Endothelial cell of umbilical vein (primary cell): Measurements from ENCODE around the gene ZG16. TPM values are rescaled to one million over a fixed set of nuclear protein-coding genes. Genes with fewer than 3 reads are reported as not detected.

Experiments
- BruUV-seq: library from RNA; stranded (reverse); fragments of 400-500 nt; replicated peaks from 2 replicates; lab custom pipeline; 2021; lab: Mats Ljungman, UMichigan
- CTCF ChIA-PET: fragments of 300-600, 350-600 bp; sonication (Branson Sonifier 250); formaldehyde crosslinking; loops from one replicate; lab custom pipeline; 2021; ENCODE audit warnings: antibody characterized with exemption, inconsistent platforms; lab: Charles Lee
- POLR2A ChIA-PET: fragments of 300-600, 350-600 bp; sonication (Branson Sonifier 250); formaldehyde crosslinking; loops from one replicate; lab custom pipeline; 2021; ENCODE audit warnings: antibody characterized with exemption, inconsistent platforms; lab: Charles Lee
- DNase-seq: peaks from one replicate; pipeline ENCODE4 v3.0.0-alpha.2; 2011; ENCODE audit warnings: low read depth, low spot score
- FAIRE-seq: peaks from 2 replicates; lab custom pipeline; 2011; peaks lifted over from hg19 to GRCh38; lab: Jason Lieb, UNC
- H2AFZ ChIP-seq: 2 replicates; pipeline ENCODE4 v1.6.0; 2012; ENCODE audit warnings: low read depth, low read length, control low read depth, inconsistent platforms
- H3K27ac ChIP-seq: 2 replicates; pipeline ENCODE4 v1.5.1; 2011; ENCODE audit warnings: low read depth, mild to moderate bottlenecking, control low read depth, low read length, moderate library complexity; ENCODE audit not compliant: insufficient read depth
- H3K27me3 ChIP-seq, 2 experiments: 2 replicates each; pipeline versions ENCODE4 v1.6.0 to v1.6.1; 2011; ENCODE audit warnings: low read length in 2 of 2, mixed read lengths in 1 of 2; ENCODE audit not compliant: control insufficient read depth in 2 of 2, insufficient read depth in 2 of 2
- H3K36me3 ChIP-seq, 2 experiments: 2 replicates in 1 of 2; 3 replicates in 1 of 2; pipeline ENCODE4 v1.5.1; 2011; ENCODE audit warnings: low read length in 2 of 2, mild to moderate bottlenecking in 1 of 2, moderate library complexity in 1 of 2; ENCODE audit not compliant: control insufficient read depth in 2 of 2, insufficient read depth in 2 of 2; ENCODE audit errors: extremely low read depth in 1 of 2
- H3K4me1 ChIP-seq: 3 replicates; pipeline ENCODE4 v1.5.1; 2011; ENCODE audit warnings: mild to moderate bottlenecking, low read length; ENCODE audit not compliant: control insufficient read depth, insufficient read depth; ENCODE audit errors: extremely low read depth
- H3K4me2 ChIP-seq: 2 replicates; pipeline ENCODE4 v1.6.1; 2011; ENCODE audit warnings: low read length, control low read depth, mixed read lengths; ENCODE audit not compliant: insufficient read depth
- H3K4me3 ChIP-seq, 3 experiments: fragments of 200-600 bp in 1 of 3; sonication (generic), shearing (Covaris generic) in 1 of 3; replicated peaks in 1 of 3; 2 replicates each; pipeline ENCODE4 v1.5.1; 2011 to 2016; ENCODE audit warnings: control low read depth in 3 of 3, low read length in 3 of 3, mild to moderate bottlenecking in 2 of 3, inconsistent platforms in 1 of 3, low read depth in 1 of 3, moderate library complexity in 1 of 3; ENCODE audit not compliant: insufficient read depth in 1 of 3
- H3K79me2 ChIP-seq: 2 replicates; pipeline ENCODE4 v1.6.0; 2012; ENCODE audit warnings: low read length, inconsistent platforms; ENCODE audit not compliant: control insufficient read depth, insufficient read depth
- H3K9ac ChIP-seq: replicated peaks from 2 replicates; pipeline ENCODE3; 2011; ENCODE audit warnings: low read length, control low read depth; ENCODE audit not compliant: insufficient read depth; ENCODE audit errors: extremely low read depth
- H3K9me1 ChIP-seq: replicated peaks from 3 replicates; pipeline ENCODE4 v1.6.0; 2011; ENCODE audit warnings: mild to moderate bottlenecking, low read length; ENCODE audit not compliant: control insufficient read depth, insufficient read depth; ENCODE audit errors: extremely low read depth
- H3K9me3 ChIP-seq: replicated peaks from 2 replicates; pipeline ENCODE4 v1.5.1; 2012; ENCODE audit warnings: low read length, inconsistent platforms; ENCODE audit not compliant: control insufficient read depth, insufficient read depth
- H4K20me1 ChIP-seq: replicated peaks from 2 replicates; pipeline ENCODE3; 2011; ENCODE audit warnings: mild to moderate bottlenecking, low read length; ENCODE audit not compliant: control insufficient read depth, insufficient read depth; ENCODE audit errors: extremely low read depth
- EZH2 ChIP-seq: IDR thresholded peaks from 2 replicates; pipeline ENCODE4 v1.6.1; 2012; ENCODE audit warnings: borderline replicate concordance, low read depth, mild to moderate bottlenecking, moderate library complexity, low read length, inconsistent platforms; ENCODE audit not compliant: severe bottlenecking
- FOS ChIP-seq: IDR thresholded peaks from 2 replicates; pipeline ENCODE4 v1.6.1; 2011; ENCODE audit warnings: mild to moderate bottlenecking, low read length, moderate library complexity, borderline replicate concordance; ENCODE audit not compliant: insufficient read depth
- GATA2 ChIP-seq: IDR thresholded peaks from 2 replicates; pipeline ENCODE4 v1.7.0; 2011; ENCODE audit warnings: low read depth, mild to moderate bottlenecking, moderate library complexity, mixed read lengths, low read length; ENCODE audit not compliant: insufficient read length, insufficient read depth
- MAX ChIP-seq: IDR thresholded peaks from 2 replicates; pipeline ENCODE4 v1.6.1; 2011; ENCODE audit not compliant: insufficient read depth, insufficient read length
- MYC ChIP-seq: IDR thresholded peaks from one replicate; pipeline ENCODE4 v1.6.1; 2011; ENCODE audit warnings: mild to moderate bottlenecking, low read depth, low read length
- POLR2A ChIP-seq: IDR thresholded peaks from 2 replicates; pipeline ENCODE4 v1.6.1; 2012; ENCODE audit warnings: low read depth, mild to moderate bottlenecking, control low read depth, low read length
- dilution Hi-C: fragments of 300-500 bp; cut with MboI; formaldehyde crosslinking; loops from one replicate; pipeline ENCODE4 v1.15.0; 2019; ENCODE audit warnings: low sequenced_read_pairs; ENCODE audit not compliant: extremely low pct_ligation_motif_present
- intact Hi-C: fragments of 100-400 bp; cut with micrococcal nuclease; formaldehyde crosslinking; loops from one replicate; pipeline ENCODE4 v1.10.0; 2022
- polyA plus RNA-seq, 4 experiments: library from polyadenylated mRNA; depleted of rRNA in 3 of 4; stranded (reverse) in 3 of 4; unstranded in 1 of 4; fragments of >200 nt; gene quantifications; 2 replicates each; pipeline versions ENCODE4 v1.2.1 to v1.2.3, GENCODE V29; 2011 to 2012; ENCODE audit warnings: missing spikeins in 1 of 4
- total RNA-seq: library from RNA; stranded (reverse); gene quantifications from 2 replicates; pipeline ENCODE4 v1.2.3, GENCODE V29; 2021
- TF ChIP-seq, protein P1 (sequence below), 2 donors: IDR thresholded peaks; 1 replicate in 1 of 2; 2 replicates in 1 of 2; pipeline ENCODE4 v1.5.1; 2011; ENCODE audit warnings: low read length in 2 of 2, mild to moderate bottlenecking in 2 of 2, moderate library complexity in 2 of 2, control low read depth in 1 of 2, inconsistent platforms in 1 of 2, low read depth in 1 of 2; ENCODE audit not compliant: insufficient read depth in 1 of 2; ENCODE audit errors: extremely low read depth in 1 of 2

ZG16 gene
- total and polyA plus RNA-seq, 2 donors (not counting 3 experiments of a cell fraction or from before 2014, with no cell fraction given): not detected

- Histone ChIP-seq H2AFZ (peak overlapping the region; percentile 97), H3K9ac (peak overlapping the region; percentile 77), H4K20me1 (no peaks in the 10 kb centered on the region), H3K27ac (peak overlapping the region; percentile 13), H3K9me3 (no peaks in the 10 kb centered on the region), H3K9me1 (no peaks in the 10 kb centered on the region), H3K27me3 (no peaks in the 10 kb centered on the region), H3K4me2 (peak overlapping the region; percentile 87), H3K36me3 (no peaks in the 10 kb centered on the region), H3K79me2 (peaks cover 56% of the 10 kb centered on the region), H3K4me3 (peak overlapping the region; percentile 80 to 93 (median 88)), H3K4me1 (peaks cover 21% of the 10 kb centered on the region)
- ChIA-PET CTCF (interaction anchor here (0.7 to 6.3 kb wide), 15 partner anchors 12 to 98 kb away, joined by 3 to 34 read pairs (median 4); partner anchors contain the start of genes CDIPT and PAGR1), POLR2A (interaction anchor here (1.0 to 1.2 kb wide), 3 partner anchors 13 to 182 kb away, joined by 3 to 9 read pairs (median 3); partner anchors contain the start of gene TAOK2)
- intact Hi-C loops: loop anchor here (1.0 to 5.0 kb wide), 5 partner anchors 14 to 186 kb away; partner anchors contain the start of genes CDIPT and PAGR1
- dilution Hi-C loops: no loop called here
- BruUV-seq: TSS peak; percentile 53
- DNase-seq (peak; percentile 29), FAIRE-seq (peak; percentile 71)
- no peak for TF ChIP-seq GATA2
- TF ChIP-seq MYC: no peak
- TF ChIP-seq, protein P1, sequence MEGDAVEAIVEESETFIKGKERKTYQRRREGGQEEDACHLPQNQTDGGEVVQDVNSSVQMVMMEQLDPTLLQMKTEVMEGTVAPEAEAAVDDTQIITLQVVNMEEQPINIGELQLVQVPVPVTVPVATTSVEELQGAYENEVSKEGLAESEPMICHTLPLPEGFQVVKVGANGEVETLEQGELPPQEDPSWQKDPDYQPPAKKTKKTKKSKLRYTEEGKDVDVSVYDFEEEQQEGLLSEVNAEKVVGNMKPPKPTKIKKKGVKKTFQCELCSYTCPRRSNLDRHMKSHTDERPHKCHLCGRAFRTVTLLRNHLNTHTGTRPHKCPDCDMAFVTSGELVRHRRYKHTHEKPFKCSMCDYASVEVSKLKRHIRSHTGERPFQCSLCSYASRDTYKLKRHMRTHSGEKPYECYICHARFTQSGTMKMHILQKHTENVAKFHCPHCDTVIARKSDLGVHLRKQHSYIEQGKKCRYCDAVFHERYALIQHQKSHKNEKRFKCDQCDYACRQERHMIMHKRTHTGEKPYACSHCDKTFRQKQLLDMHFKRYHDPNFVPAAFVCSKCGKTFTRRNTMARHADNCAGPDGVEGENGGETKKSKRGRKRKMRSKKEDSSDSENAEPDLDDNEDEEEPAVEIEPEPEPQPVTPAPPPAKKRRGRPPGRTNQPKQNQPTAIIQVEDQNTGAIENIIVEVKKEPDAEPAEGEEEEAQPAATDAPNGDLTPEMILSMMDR (IDR thresholded peaks at IDR 0.05; ENCODE audit: extremely low read depth in 1 of 2, insufficient read depth in 1 of 2, low read depth in 1 of 2, low read length in 2 of 2): no peak
- TF ChIP-seq POLR2A: no peak
- TF ChIP-seq MAX: no peak
- TF ChIP-seq FOS: no peak
- no peak for TF ChIP-seq EZH2
These were observed 13.1 kb downstream of the ZG16 start for GRCh38 chr16:29790949-29791844.
